H9 (cell line): Measurements from ENCODE around the gene TECPR2. TPM values are rescaled to one million over a fixed set of nuclear protein-coding genes. Genes with fewer than 3 reads are reported as not detected.

Source experiments
- microRNA-seq: library from miRNA; unstranded; fragments of <30 nt; microRNA quantifications from one replicate; pipeline ENCODE4, GENCODE V29; 2020; ENCODE audit warnings: borderline microRNAs expressed
- total RNA-seq: library from RNA; stranded (reverse); gene quantifications from 2 replicates; pipeline ENCODE4 v1.2.1, GENCODE V29; 2021

Gene TECPR2
- total RNA-seq, 1 experiment from 2014 or later: 15.4 TPM

Small RNAs within 50 kb of the gene (microRNA-seq; reads per million reads assigned to microRNA genes)
- not detected for gene MIR4309

Other genes starting within 250 kb of the TECPR2 start
- 31.6 and 35.2 TPM in 2 replicates for gene WDR20, start 223.0 kb upstream of the TECPR2 start, total RNA-seq
- gene MOK, start 57.8 kb upstream of the TECPR2 start, total RNA-seq: 2.8 and 3.0 TPM in 2 replicates
- gene ZNF839, start 43.2 kb upstream of the TECPR2 start, total RNA-seq: 9.4 and 10.4 TPM in 2 replicates
- 39.3 and 39.5 TPM in 2 replicates for gene CINP, start 51 bp upstream of the TECPR2 start, total RNA-seq
- 29.0 and 29.8 TPM in 2 replicates for gene ANKRD9, start 146.8 kb downstream of the TECPR2 start, total RNA-seq
- gene RCOR1, start 229.7 kb downstream of the TECPR2 start, total RNA-seq: 34.1 and 34.5 TPM in 2 replicates